Cortex of kidney (tissue), 1 donor: ENCODE measurements around the gene POLR1G.

Experiments used
- DNase-seq: peaks from one replicate; lab custom pipeline; 2025; lab: John Stamatoyannopoulos, UW

POLR1G gene, protein sequence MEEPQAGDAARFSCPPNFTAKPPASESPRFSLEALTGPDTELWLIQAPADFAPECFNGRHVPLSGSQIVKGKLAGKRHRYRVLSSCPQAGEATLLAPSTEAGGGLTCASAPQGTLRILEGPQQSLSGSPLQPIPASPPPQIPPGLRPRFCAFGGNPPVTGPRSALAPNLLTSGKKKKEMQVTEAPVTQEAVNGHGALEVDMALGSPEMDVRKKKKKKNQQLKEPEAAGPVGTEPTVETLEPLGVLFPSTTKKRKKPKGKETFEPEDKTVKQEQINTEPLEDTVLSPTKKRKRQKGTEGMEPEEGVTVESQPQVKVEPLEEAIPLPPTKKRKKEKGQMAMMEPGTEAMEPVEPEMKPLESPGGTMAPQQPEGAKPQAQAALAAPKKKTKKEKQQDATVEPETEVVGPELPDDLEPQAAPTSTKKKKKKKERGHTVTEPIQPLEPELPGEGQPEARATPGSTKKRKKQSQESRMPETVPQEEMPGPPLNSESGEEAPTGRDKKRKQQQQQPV

GRCh38 chr19:45406226-45407090 is at the start of gene POLR1G:
TSS of gene POLR1G (plus strand) at chr19:45406644. CDS start at chr19:45406697, 53 bp downstream.
- no peak for DNase-seq

DNA sequence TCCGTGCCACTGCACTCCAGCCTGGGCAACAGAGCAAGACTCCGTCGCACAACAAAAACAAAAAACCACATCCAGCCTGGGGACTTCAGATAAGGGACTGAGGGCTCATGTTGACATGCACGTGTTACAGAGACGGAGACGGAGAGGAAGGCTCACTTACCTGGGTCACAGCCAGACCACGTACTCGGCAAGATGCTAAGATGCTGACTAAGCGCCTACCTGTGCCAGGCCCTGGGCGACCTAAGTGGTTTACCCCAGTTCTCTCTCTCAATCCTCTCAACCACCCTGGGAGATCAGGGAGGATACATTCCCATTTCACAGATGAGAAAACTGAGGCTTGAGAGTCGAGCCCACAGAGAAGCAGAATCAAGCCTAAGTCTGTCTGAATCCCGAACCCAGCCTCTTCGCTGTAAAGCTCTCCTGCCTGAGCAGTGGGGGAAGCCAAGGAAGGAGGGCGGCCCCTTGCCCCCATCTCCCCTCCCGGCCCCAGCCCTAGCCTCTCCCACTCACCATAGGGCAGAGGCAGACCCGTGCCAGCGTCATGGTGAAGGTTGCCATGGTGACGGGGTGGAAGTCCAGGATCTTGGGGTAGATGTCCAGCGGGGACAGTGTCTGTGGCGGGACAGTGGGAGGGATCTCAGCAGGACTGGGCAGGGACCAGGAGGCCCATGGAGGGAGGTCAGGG is 49.5 kb upstream of the POLR1G start:
- DNase-seq, result no peak

DNA sequence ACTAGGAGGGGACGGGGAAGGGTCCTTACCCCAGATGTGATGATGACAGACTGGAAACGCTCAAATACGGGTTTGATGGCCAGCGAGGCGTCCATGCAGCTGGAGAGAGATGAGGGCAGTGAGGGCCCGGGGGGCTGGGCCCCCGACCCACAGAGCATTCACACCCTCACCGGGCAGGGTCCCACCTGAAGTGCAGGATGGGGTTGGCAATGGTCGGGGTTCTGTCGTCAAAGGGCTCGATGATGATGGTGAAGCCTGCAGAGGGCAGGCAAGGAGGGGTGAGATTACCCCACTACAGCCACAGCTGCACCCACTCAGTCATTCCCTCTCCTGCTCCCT is 49.0 kb upstream of the POLR1G start:
- no peak for DNase-seq

- DNase-seq, result no peak
Observed at GRCh38 chr19:45358213-45358792, 48.1 kb upstream of the POLR1G start.

GRCh38 chr19:45361608-45362007 is 44.8 kb upstream of the POLR1G start:
- DNase-seq, result no peak

- no peak for DNase-seq
Observed at GRCh38 chr19:45362291-45362690, 44.2 kb upstream of the POLR1G start.

DNA sequence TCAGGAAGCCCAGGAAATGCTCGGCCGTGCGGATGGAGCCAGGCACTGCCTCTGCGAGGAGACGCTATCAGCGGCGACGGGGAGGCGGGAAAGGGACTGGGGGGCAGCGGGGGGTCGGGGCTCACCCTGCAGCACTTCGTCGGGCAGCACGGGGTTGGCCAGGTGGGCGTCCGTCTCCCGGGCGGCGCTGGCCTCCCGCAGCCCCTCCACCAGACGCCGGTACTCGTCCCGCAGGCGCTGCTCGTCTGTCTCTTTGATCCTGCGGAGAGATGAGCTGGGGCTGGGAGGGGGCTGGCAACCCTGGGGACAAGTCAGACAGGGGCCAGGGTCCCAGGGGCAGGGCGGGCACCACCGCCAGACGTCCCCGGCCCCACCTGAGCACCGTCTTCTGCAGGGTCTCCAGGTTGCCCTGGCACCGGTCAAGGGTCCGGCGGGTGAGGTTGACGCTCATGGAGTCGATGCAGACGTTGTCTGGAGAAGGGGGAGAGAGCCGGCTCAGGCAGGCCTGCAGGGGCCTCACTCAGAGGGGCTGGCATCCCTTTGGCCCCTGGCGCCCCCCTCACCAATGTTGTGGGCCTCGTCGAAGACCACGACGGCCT is 42.5 kb upstream of the POLR1G start:
- no peak for DNase-seq

DNA sequence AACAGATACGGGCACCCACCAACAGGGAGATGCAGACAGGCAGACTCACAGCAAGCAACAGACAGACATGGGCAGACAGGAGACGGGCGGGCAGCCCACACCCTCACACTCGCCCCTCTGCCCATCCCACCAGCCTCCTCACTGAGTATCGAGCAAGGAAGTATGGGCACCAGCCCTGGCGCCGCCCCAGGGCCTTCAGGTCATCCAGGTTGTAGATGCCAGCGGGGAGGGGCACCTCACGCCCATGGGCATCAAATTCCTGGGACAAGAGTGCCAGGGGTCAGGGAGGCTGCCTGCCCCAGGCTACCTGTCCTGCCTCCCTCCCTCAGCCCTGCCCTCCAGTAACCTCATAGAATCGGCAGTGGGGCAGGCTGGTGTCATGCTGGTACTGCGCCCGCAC is 41.7 kb upstream of the POLR1G start:
- no peak for DNase-seq

GRCh38 chr19:45368127-45368526 is 38.3 kb upstream of the POLR1G start:
- no peak for DNase-seq

DNA sequence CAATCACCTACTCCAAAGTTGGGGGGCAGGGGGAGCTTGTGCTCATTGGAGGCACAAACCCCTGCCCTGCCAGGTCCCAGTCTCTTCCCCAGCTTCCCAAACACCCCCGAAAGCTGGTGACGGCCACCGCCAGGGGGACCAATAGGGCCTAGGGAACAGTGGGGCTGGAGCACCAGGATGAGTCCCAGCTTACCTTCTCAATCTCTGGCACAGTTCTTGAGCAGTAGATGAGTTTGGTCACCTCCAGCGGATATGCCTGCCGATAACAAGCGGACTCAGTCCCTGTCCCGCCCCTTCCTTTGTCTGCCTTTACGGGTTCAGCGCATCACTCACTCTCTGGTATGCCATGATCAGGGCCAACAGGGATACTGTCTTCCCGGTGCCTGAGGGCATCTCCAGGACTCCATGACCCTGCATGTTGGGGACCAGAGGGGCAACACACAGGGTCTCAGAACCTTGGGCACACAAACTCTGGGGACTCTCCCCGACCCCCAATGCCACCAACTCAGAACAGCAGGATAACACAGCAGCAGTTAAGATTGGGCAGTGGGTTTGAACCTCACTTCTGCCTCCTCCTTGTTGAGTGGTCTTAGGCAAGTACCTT is 37.6 kb upstream of the POLR1G start:
- DNase-seq, result no peak

GRCh38 chr19:45370410-45371204 is 35.8 kb upstream of the POLR1G start, which contains the start of gene ERCC2:
TSS of gene ERCC2 (minus strand) at chr19:45370573. CDS start at chr19:45370540, 33 bp downstream.
- DNase-seq, result peak; percentile 37

- DNase-seq, result no peak
Observed at GRCh38 chr19:45376045-45376724, 30.3 kb upstream of the POLR1G start.

DNA sequence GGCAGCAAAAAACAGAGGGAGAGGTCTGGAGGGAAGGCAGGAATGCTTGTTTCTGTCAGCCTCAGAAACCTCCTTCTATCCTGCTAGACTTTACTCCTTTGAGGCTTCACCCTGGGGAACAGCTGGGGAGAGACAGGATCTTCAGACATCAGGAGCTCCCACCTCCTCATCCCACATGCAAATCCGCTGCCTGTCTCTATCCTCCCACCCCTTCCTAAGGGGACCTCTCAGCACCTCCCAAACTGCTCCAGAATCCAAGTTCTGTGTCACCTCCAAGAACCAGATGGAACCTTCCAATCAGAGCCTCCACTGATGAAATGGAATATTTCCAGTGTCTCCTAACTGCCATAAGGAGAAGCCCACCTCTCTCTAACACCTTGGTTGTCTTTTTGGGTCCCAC is 26.3 kb upstream of the POLR1G start:
- no peak for DNase-seq

DNA sequence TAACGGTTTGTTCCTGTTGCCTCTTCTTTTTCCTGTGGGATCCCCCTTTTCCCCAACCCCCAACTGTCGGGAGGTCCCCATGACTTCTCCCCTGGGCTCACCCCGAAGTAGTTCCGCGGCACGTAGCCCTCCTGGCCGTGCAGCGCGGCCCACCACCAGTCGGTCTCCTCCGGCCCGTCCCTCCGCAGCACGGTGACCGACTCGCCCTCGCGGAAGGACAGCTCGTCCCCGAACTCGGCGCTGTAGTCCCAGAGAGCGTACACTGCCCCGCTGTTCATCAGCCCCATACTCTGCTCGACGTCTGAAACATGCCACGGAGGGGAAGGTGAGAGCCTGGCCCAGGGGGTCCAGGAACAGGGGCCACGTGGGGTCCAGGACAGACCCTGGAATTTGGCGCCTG is 24.0 kb upstream of the POLR1G start:
- no peak for DNase-seq

GRCh38 chr19:45385392-45386221 is 20.8 kb upstream of the POLR1G start:
- no peak for DNase-seq

- DNase-seq, result no peak
Observed at GRCh38 chr19:45391346-45391745, 15.1 kb upstream of the POLR1G start.

GRCh38 chr19:45391871-45392665 is 14.4 kb upstream of the POLR1G start:
- DNase-seq, result no peak
